Stimulated activated CD4-positive, alpha-beta T cell treated with anti-CD3 and anti-CD28 coated beads, TNF-alpha, amount 100 ng/mL, for 48 hours (primary cell): ENCODE results near the gene TAS2R30.
"Not testable (repeated sequence)": the region's sequence is repeated elsewhere in the genome, so short reads cannot be mapped to it uniquely, and the experiment has no call there.

Source experiments
- DNase-seq, 3 donors: peaks; one replicate each; pipeline ENCODE4 v3.0.0-alpha.2; 2020; ENCODE audit warnings: low read depth in 3 of 3

The TAS2R30 gene

DNA sequence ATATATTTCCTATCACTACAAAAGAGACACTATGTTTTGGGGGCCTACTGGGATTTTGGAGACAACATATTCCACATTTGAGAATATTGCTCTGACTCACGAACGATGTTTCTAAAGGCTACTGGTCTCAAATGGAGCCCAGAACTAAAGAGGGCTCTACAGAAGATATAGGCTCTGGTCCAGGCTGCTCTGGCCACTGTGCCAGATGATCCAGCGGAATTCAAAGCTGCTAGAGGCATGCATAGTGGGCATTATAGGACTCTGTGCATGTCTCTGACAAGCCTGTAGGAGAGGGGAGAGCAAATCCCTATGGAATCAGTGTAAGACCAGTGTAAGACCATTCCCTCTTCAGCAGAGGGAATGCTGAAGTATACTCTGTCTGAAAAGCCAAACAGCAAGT, 4.1 kb downstream of the TAS2R30 start:
- DNase-seq: no peak

GRCh38 chr12:11114130-11114529, 20.3 kb downstream of the TAS2R30 start:
- DNase-seq: not testable (repeated sequence)

GRCh38 chr12:11111213-11111612, 23.2 kb downstream of the TAS2R30 start:
- not testable (repeated sequence) for DNase-seq

- no peak for DNase-seq
Measured at GRCh38 chr12:11108862-11109261, 25.6 kb downstream of the TAS2R30 start.

DNA sequence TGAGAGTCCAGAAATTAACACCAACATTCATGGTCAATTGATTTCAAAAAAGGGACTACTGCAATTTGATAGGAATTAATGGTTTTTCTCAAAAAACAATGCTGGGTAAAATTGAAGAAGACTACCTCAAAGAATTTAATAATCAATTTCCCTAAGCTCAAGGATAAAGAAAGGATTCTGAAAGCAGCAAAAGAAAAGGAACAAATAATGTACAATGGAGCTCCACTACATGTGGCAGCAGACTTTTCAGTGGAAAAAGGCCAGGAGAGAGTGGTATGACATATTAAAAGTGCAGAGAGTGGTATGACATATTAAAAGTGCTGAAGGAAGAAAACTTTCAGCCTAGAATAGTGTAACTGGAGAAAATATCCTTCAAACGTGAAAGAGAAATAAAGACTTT, 26.7 kb downstream of the TAS2R30 start:
- DNase-seq: no peak

- no peak for DNase-seq
Measured at GRCh38 chr12:11106288-11106687, 28.2 kb downstream of the TAS2R30 start.

GRCh38 chr12:11105546-11105945, 28.9 kb downstream of the TAS2R30 start:
- DNase-seq: no peak

DNA sequence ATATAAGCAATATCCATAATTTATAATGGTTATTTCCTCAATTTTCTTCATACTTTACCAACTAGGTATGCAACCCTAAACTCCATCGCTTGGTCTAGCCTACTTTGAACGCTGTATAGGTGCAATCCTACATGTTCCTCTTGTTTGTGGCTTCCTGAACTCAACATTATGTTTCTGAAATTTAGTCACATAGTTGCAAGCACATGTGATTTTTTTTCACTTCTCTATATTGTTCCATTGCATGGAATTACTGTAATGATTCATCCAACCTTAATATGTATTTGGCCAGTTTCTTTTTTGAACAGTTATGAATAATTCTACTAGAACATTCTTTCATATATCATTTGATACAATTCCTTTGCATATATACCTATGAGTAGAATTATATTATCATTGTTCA, 39.5 kb downstream of the TAS2R30 start:
- not testable (repeated sequence) for DNase-seq

DNA sequence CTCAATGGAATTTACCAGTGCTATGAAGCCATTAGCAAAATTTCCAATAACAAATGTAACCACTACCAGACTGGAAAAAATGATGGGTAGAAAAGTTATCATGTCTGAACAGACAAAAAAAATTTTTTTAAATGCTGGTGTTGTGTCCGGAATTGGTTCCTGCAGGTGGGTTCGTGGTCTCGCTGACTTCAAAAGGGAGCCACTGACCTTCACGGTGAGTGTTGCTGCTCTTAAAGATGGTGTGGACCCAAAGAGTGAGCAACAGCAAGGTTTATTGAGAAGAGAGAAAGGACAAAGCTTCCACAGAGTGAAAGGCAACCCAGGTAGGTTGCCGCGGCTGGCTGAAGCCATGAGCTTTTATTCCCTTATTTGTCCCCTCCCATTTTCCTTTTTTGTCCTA, 42.3 kb downstream of the TAS2R30 start, which contains the start of gene TAS2R43:
TSS of gene TAS2R43 (minus strand) at position 186 of the 400 bp plus-strand sequence. CDS start at position 102, 84 bp downstream.
- DNase-seq: no peak

DNA sequence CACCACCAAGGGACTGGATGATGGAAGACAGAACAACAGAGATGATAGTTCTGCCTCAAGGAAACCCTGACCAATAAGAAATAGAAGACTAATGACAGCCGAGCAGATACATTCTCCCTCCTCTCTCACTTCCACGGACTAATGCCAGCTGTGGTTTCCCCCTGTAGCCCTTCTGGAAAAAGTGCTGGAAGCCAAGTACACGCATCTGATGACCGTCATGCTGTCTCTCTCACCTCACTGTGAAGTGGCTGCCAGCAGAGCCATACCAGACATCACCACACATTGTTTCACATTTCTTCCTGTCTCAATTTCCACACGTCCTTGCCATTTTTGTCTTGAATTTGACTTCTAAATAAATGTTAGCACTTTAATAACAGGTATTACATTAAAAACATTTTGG, 45.2 kb downstream of the TAS2R30 start:
- DNase-seq: no peak

GRCh38 chr12:11085419-11085818, 49.0 kb downstream of the TAS2R30 start:
- peak; percentile 1 to 6 (median 3) for DNase-seq
